H1 (cell line): ENCODE measurements around the gene PTPRD. TPM values are rescaled to one million over a fixed set of nuclear protein-coding genes. Genes with fewer than 3 reads are reported as not detected.

Source experiments
- CTCF ChIA-PET: fragments of 300-600 bp; sonication (Branson Sonifier 250); formaldehyde crosslinking; loops from one replicate; lab custom pipeline; 2021; ENCODE audit not compliant: partially characterized antibody; lab: Charles Lee
- POLR2A ChIA-PET: fragments of 300-600 bp; sonication (Branson Sonifier 250); formaldehyde crosslinking; loops from one replicate; lab custom pipeline; 2021; ENCODE audit warnings: inconsistent platforms; ENCODE audit not compliant: partially characterized antibody; lab: Charles Lee
- DNase-seq, 2 experiments: peaks; one replicate each; pipeline versions ENCODE4 v3.0.0 to v3.0.0-alpha.2; 2010 to 2022; ENCODE audit warnings: low spot score in 2 of 2, low read depth in 1 of 2, mixed read lengths in 1 of 2
- FAIRE-seq: peaks from 2 replicates; lab custom pipeline; 2011; peaks lifted over from hg19 to GRCh38; lab: Jason Lieb, UNC
- H2AFZ ChIP-seq: 2 replicates; pipeline ENCODE4 v1.8.1; 2012; ENCODE audit warnings: low read length, inconsistent platforms
- H2AK5ac ChIP-seq: 2 replicates; pipeline ENCODE4 v1.6.1; 2013; ENCODE audit warnings: low read depth, low read length
- H2BK120ac ChIP-seq: replicated peaks from 2 replicates; pipeline ENCODE3; 2013; ENCODE audit warnings: low read depth, low read length, inconsistent platforms
- H2BK12ac ChIP-seq: 2 replicates; pipeline ENCODE4 v1.6.1; 2013; ENCODE audit warnings: low read depth, low read length
- H2BK15ac ChIP-seq: 2 replicates; pipeline ENCODE4 v1.6.1; 2013; ENCODE audit warnings: low read length
- H2BK20ac ChIP-seq: 2 replicates; pipeline ENCODE4 v1.6.1; 2013; ENCODE audit warnings: low read length
- H2BK5ac ChIP-seq: 2 replicates; pipeline ENCODE4 v1.6.1; 2013; ENCODE audit warnings: low read depth, low read length
- H3K14ac ChIP-seq: 2 replicates; pipeline ENCODE4 v1.6.1; 2013; ENCODE audit warnings: inconsistent platforms; ENCODE audit not compliant: insufficient read length
- H3K18ac ChIP-seq: 2 replicates; pipeline ENCODE4 v1.6.1; 2013; ENCODE audit warnings: low read length; ENCODE audit errors: extremely low read depth
- H3K23ac ChIP-seq: 2 replicates; pipeline ENCODE4 v1.6.1; 2013; ENCODE audit warnings: inconsistent platforms; ENCODE audit not compliant: insufficient read length
- H3K23me2 ChIP-seq: 2 replicates; pipeline ENCODE4 v1.6.1; 2013; ENCODE audit warnings: low read depth, low read length
- H3K27ac ChIP-seq: 2 replicates; pipeline ENCODE4 v1.6.1; 2011; ENCODE audit warnings: low read depth, low read length, inconsistent platforms
- H3K27me3 ChIP-seq, 4 experiments: replicated peaks in 1 of 4; 1 replicate in 1 of 4; 2 replicates in 3 of 4; pipeline versions ENCODE4 v1.6.1 to v1.8.1; 2011 to 2013; ENCODE audit warnings: low read length in 3 of 4, mild to moderate bottlenecking in 3 of 4, inconsistent platforms in 2 of 4, mixed read lengths in 2 of 4, moderate library complexity in 1 of 4; ENCODE audit not compliant: control insufficient read depth in 3 of 4, insufficient read depth in 3 of 4; ENCODE audit errors: extremely low read depth in 1 of 4
- H3K36me3 ChIP-seq, 4 experiments: 2 replicates each; pipeline versions ENCODE4 v1.6.1 to v1.8.1; 2011 to 2013; ENCODE audit warnings: mild to moderate bottlenecking in 4 of 4, low read length in 3 of 4, moderate library complexity in 2 of 4, control low read depth in 1 of 4, inconsistent platforms in 1 of 4; ENCODE audit not compliant: insufficient read depth in 4 of 4, control insufficient read depth in 2 of 4
- H3K4ac ChIP-seq: replicated peaks from 2 replicates; pipeline ENCODE3; 2013; ENCODE audit warnings: low read length, low read depth, mixed read lengths, inconsistent platforms; ENCODE audit not compliant: insufficient read length
- H3K4me1 ChIP-seq, 4 experiments: replicated peaks in 1 of 4; 1 replicate in 1 of 4; 2 replicates in 3 of 4; pipeline versions ENCODE4 v1.6.1 to v1.8.1; 2011 to 2013; ENCODE audit warnings: low read length in 3 of 4, inconsistent platforms in 2 of 4, mixed read lengths in 1 of 4; ENCODE audit not compliant: insufficient read depth in 4 of 4, control insufficient read depth in 3 of 4
- H3K4me2 ChIP-seq, 2 experiments: 2 replicates each; pipeline versions ENCODE4 v1.6.1 to v1.8.1; 2011 to 2013; ENCODE audit warnings: low read depth in 2 of 2, low read length in 2 of 2, control low read depth in 1 of 2, inconsistent platforms in 1 of 2, mild to moderate bottlenecking in 1 of 2; ENCODE audit not compliant: insufficient read depth in 1 of 2
- H3K4me3 ChIP-seq, 4 experiments: fragments of 200-600, 300-600 bp in 1 of 4; sonication (generic), shearing (Covaris generic), sonication (Bioruptor Twin) in 1 of 4; 2 replicates each; pipeline versions ENCODE4 v1.5.1 to v1.8.1; 2011 to 2016; ENCODE audit warnings: low read length in 4 of 4, low read depth in 3 of 4, control low read depth in 2 of 4, inconsistent platforms in 2 of 4, mild to moderate bottlenecking in 2 of 4, mixed read lengths in 1 of 4, moderate library complexity in 1 of 4; ENCODE audit not compliant: insufficient read depth in 2 of 4; ENCODE audit errors: extremely low read depth in 1 of 4
- H3K56ac ChIP-seq: replicated peaks from 2 replicates; pipeline ENCODE3; 2013; ENCODE audit warnings: low read depth, mild to moderate bottlenecking, mixed read lengths, low read length, inconsistent platforms; ENCODE audit not compliant: insufficient read length
- H3K79me1 ChIP-seq: 2 replicates; pipeline ENCODE4 v1.6.1; 2013; ENCODE audit warnings: low read depth, low read length, control low read depth
- H3K79me2 ChIP-seq, 2 experiments: 2 replicates each; pipeline versions ENCODE4 v1.6.1 to v1.8.1; 2012 to 2013; ENCODE audit warnings: low read length in 2 of 2, mild to moderate bottlenecking in 2 of 2, inconsistent platforms in 1 of 2; ENCODE audit not compliant: insufficient read depth in 2 of 2, control insufficient read depth in 1 of 2
- H3K9ac ChIP-seq, 4 experiments: replicated peaks in 1 of 4; 1 replicate in 1 of 4; 2 replicates in 3 of 4; pipeline versions ENCODE4 v1.6.1 to v1.8.1; 2011 to 2013; ENCODE audit warnings: low read depth in 3 of 4, low read length in 3 of 4, control low read depth in 2 of 4, mild to moderate bottlenecking in 2 of 4, moderate library complexity in 2 of 4, inconsistent platforms in 1 of 4; ENCODE audit errors: extremely low read depth in 1 of 4
- H3K9me3 ChIP-seq, 2 experiments: 2 replicates each; pipeline versions ENCODE4 v1.6.1 to v1.8.1; 2012 to 2013; ENCODE audit warnings: mild to moderate bottlenecking in 2 of 2, moderate library complexity in 2 of 2, control low read depth in 1 of 2, inconsistent platforms in 1 of 2, low read depth in 1 of 2, low read length in 1 of 2, mixed read lengths in 1 of 2; ENCODE audit not compliant: insufficient read depth in 2 of 2
- H4K20me1 ChIP-seq, 2 experiments: replicated peaks in 1 of 2; 2 replicates each; pipeline versions ENCODE3 to v1.8.1; 2011 to 2013; ENCODE audit warnings: inconsistent platforms in 2 of 2, low read length in 2 of 2, mild to moderate bottlenecking in 1 of 2; ENCODE audit not compliant: insufficient read depth in 2 of 2, control insufficient read depth in 1 of 2
- H4K5ac ChIP-seq: 2 replicates; pipeline ENCODE4 v1.6.1; 2013; ENCODE audit warnings: low read length, low read depth, mixed read lengths, inconsistent platforms; ENCODE audit not compliant: insufficient read length
- H4K8ac ChIP-seq: 2 replicates; pipeline ENCODE4 v1.8.0; 2013; ENCODE audit warnings: mild to moderate bottlenecking, moderate library complexity, low read length, inconsistent platforms; ENCODE audit not compliant: insufficient read depth; ENCODE audit errors: extremely low read depth
- H4K91ac ChIP-seq: replicated peaks from 2 replicates; pipeline ENCODE3; 2013; ENCODE audit warnings: low read length, mixed read lengths, inconsistent platforms; ENCODE audit not compliant: insufficient read length
- ATF3 ChIP-seq: IDR thresholded peaks from 2 replicates; pipeline ENCODE4 v1.6.1; 2011; ENCODE audit warnings: low read depth, mild to moderate bottlenecking, low read length; ENCODE audit not compliant: insufficient read depth
- CBX5 ChIP-seq: fragments of 300-800, 300-1000 bp; sonication (generic); IDR thresholded peaks from 2 replicates; pipeline ENCODE4 v1.7.1; 2016; ENCODE audit warnings: antibody characterized with exemption, low read length, low read depth
- CHD2 ChIP-seq: IDR thresholded peaks from 2 replicates; pipeline ENCODE4 v1.6.1; 2012; ENCODE audit warnings: low read length, improper control_type of control experiment
- CTBP2 ChIP-seq: IDR thresholded peaks from 2 replicates; pipeline ENCODE4 v1.7.0; 2011; ENCODE audit warnings: borderline replicate concordance, mild to moderate bottlenecking, moderate library complexity, mixed read lengths, low read length; ENCODE audit not compliant: insufficient read depth, insufficient read length
- EP300 ChIP-seq, 2 experiments: IDR thresholded peaks; 1 replicate in 1 of 2; 2 replicates in 1 of 2; pipeline ENCODE4 v1.6.1; 2011 to 2012; ENCODE audit warnings: low read depth in 2 of 2, low read length in 2 of 2, mild to moderate bottlenecking in 2 of 2, borderline replicate concordance in 1 of 2, inconsistent platforms in 1 of 2, moderate library complexity in 1 of 2
- JUND ChIP-seq: IDR thresholded peaks from 2 replicates; pipeline ENCODE4 v1.6.1; 2011; ENCODE audit warnings: mild to moderate bottlenecking, improper control_type of control experiment, low read length
- MAX ChIP-seq: IDR thresholded peaks from 2 replicates; pipeline ENCODE4 v1.6.1; 2012; ENCODE audit warnings: inconsistent platforms
- POU5F1 ChIP-seq: IDR thresholded peaks from 2 replicates; pipeline ENCODE4 v1.6.1; 2011; ENCODE audit warnings: low read depth, mild to moderate bottlenecking, low read length, moderate library complexity
- RBBP5 ChIP-seq: IDR thresholded peaks from 2 replicates; pipeline ENCODE4 v1.7.1; 2012; ENCODE audit warnings: low read depth, mild to moderate bottlenecking, inconsistent platforms, low read length, moderate library complexity, borderline replicate concordance
- TAF1 ChIP-seq: IDR thresholded peaks from 2 replicates; pipeline ENCODE4 v1.6.1; 2011; ENCODE audit warnings: mild to moderate bottlenecking, low read depth, low read length
- WGBS, 2 experiments: shearing (Covaris generic) in 1 of 2; methylation state at CpG; one replicate each; pipeline versions ENCODE4 v1.1.6 to v1.1.7; 2013 to 2015; ENCODE audit warnings: low lambda C conversion rate in 2 of 2, mixed read lengths in 2 of 2, inconsistent platforms in 1 of 2, low coverage in 1 of 2, missing lambda C conversion rate in 1 of 2; ENCODE audit not compliant: insufficient replicate concordance in 2 of 2, insufficient coverage in 1 of 2, insufficient read length in 1 of 2; ENCODE audit errors: extremely low coverage in 1 of 2, missing lambda C conversion rate in 1 of 2; 5-methylcytosine and 5-hydroxymethylcytosine counted together
- polyA plus RNA-seq, 7 experiments: library from polyadenylated mRNA; depleted of rRNA in 3 of 7; stranded (reverse) in 5 of 7; unstranded in 2 of 7; fragments of >200 nt in 5 of 7; fragments of 200-250 nt in 2 of 7; gene quantifications; 1 replicate in 5 of 7; 2 replicates in 1 of 7; 4 replicates in 1 of 7; pipeline versions ENCODE4 v1.2.1 to v1.2.3, GENCODE V29; 2011 to 2013; ENCODE audit warnings: missing spikeins in 2 of 7, mixed read lengths in 2 of 7
- total RNA-seq: library from RNA; stranded (reverse); fragmentation: NEBNext Ultra II Directional; extraction: Animal tissue kit (Norgen Biotek cat#: 25700); gene quantifications from 2 replicates; pipeline ENCODE4 v1.2.1, GENCODE V29; 2021

The PTPRD gene
- total and polyA plus RNA-seq, 2 of the 8 experiments (the other 6 are each of a cell fraction or from before 2014, with no cell fraction given): 17.2 to 77.0 TPM

- WGBS, 2 experiments: 96% methylated on average over 11 of the region's 11 CpGs; no CpG with 5 or more reads in 1 of the 2 experiments
- no peak overlapping the region for H3K18ac ChIP-seq
- no peaks in the 10 kb centered on the region for H3K4me1 ChIP-seq
- no peaks in the 10 kb centered on the region for H4K20me1 ChIP-seq
- H3K27ac ChIP-seq: no peak overlapping the region
- no peak overlapping the region for H2BK12ac ChIP-seq
- no peaks in the 10 kb centered on the region for H3K9me3 ChIP-seq
- no peak overlapping the region for H2BK20ac ChIP-seq
- no peak overlapping the region for H3K56ac ChIP-seq
- H3K79me2 ChIP-seq: no peaks in the 10 kb centered on the region
- no peak overlapping the region for H4K5ac ChIP-seq
- TF ChIP-seq JUND (no peak), CBX5 (no peak), EP300 (IDR thresholded peaks at IDR 0.05; ENCODE audit: borderline replicate concordance in 1 of 2, low read depth in 2 of 2, low read length in 2 of 2) (no peak), CHD2 (no peak), ATF3 (no peak), POU5F1 (no peak), CTBP2 (no peak), RBBP5 (no peak), MAX (no peak), TAF1 (no peak)
- TF ChIP-seq, all 59 proteins: peak for 0
- H2BK5ac ChIP-seq: no peak overlapping the region
- no peak overlapping the region for H2AFZ ChIP-seq
- H3K14ac ChIP-seq: no peak overlapping the region
- no peak overlapping the region for H3K4me3 ChIP-seq
- no peak for DNase-seq
- H3K36me3 ChIP-seq: no peaks in the 10 kb centered on the region
- H3K79me1 ChIP-seq: no peaks in the 10 kb centered on the region
- H3K23me2 ChIP-seq: no peaks in the 10 kb centered on the region
- H3K4me2 ChIP-seq: no peak overlapping the region
- H3K4ac ChIP-seq: no peak overlapping the region
- no peak overlapping the region for H2BK120ac ChIP-seq
- H2AK5ac ChIP-seq: no peak overlapping the region
- no peak overlapping the region for H4K91ac ChIP-seq
- POLR2A ChIA-PET: no interaction called here
- CTCF ChIA-PET: no interaction called here
- H2BK15ac ChIP-seq: no peak overlapping the region
- H3K27me3 ChIP-seq: no peaks in the 10 kb centered on the region
- no peak for FAIRE-seq
- H3K9ac ChIP-seq: no peak overlapping the region
- no peak overlapping the region for H4K8ac ChIP-seq
- no peak overlapping the region for H3K23ac ChIP-seq
Observed at GRCh38 chr9:8364026-8364752, 2248.6 kb downstream of the PTPRD start.
